ENCODE measurements around the gene IL12RB1. TPM values are rescaled to one million over a fixed set of nuclear protein-coding genes. Genes with fewer than 3 reads are reported as not detected.
A peak's percentile ranks its signal among the peaks of the same experiment; 100 is the strongest.
"Not testable (repeated sequence)": the region's sequence is repeated elsewhere in the genome, so short reads cannot be mapped to it uniquely, and the experiment has no call there.

IL12RB1 gene
- total RNA-seq, 1 experiment from 2014 or later: not detected

- in situ Hi-C loops (cut with HindIII; ENCODE audit: low pct_unique_long_range_greater_than_20kb, low sequenced_read_pairs): no loop called here
- no peak for DNase-seq (ENCODE audit: low read depth, low spot score)
These were observed 11.5 kb upstream of the IL12RB1 start for GRCh38 chr19:18097993-18098890.

DNA sequence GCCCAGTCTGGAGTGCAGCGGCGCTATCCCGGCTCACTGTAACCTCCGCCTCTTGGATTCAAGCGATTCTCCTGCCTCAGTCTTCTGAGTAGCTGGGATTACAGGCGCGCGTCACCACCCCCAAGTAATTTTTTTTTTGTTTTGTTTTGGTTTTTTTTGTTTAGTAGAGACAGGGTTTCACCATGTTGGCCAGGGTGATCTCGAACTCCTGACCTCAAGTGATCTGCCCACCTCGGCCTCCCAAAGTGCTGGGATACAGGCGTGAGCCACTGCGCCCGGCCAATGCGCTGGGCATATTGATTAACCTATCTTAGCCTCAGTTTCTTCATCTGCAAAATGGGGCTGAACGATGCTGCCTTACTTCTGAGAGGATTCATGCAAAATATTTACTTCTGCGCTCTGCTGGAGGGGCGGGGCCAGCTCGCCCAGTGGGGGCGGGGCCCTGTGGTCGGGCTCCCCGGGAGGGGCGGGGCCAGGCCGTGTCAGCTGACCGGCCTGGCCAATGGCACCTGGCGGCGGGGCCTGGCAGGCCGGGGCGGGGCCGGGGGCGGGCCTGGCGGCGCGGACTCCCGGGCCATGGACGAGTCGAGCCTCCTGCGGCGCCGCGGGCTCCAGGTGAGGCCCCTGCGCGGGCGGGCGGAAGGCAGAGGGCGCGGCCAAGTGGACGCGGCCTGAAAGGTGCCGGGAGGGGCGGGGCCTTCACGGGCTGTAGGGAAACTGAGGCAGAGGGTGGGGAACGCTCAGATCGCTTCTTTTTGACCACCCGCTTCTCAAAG, 10.7 kb upstream of the IL12RB1 start, which contains the start of gene MAST3:
Gene MAST3, plus strand, starts transcription at position 562 of the 776 bp plus-strand sequence. Its CDS starts 15 bp downstream, at position 577.
- peak; percentile 80 for DNase-seq (ENCODE audit: low read depth, low spot score)
- in situ Hi-C loops (cut with HindIII; ENCODE audit: low pct_unique_long_range_greater_than_20kb, low sequenced_read_pairs): no loop called here

- DNase-seq (ENCODE audit: low read depth, low spot score): no peak
- in situ Hi-C loops (cut with HindIII; ENCODE audit: low pct_unique_long_range_greater_than_20kb, low sequenced_read_pairs): no loop called here
These were observed 9.5 kb upstream of the IL12RB1 start for GRCh38 chr19:18096258-18096657.

DNA sequence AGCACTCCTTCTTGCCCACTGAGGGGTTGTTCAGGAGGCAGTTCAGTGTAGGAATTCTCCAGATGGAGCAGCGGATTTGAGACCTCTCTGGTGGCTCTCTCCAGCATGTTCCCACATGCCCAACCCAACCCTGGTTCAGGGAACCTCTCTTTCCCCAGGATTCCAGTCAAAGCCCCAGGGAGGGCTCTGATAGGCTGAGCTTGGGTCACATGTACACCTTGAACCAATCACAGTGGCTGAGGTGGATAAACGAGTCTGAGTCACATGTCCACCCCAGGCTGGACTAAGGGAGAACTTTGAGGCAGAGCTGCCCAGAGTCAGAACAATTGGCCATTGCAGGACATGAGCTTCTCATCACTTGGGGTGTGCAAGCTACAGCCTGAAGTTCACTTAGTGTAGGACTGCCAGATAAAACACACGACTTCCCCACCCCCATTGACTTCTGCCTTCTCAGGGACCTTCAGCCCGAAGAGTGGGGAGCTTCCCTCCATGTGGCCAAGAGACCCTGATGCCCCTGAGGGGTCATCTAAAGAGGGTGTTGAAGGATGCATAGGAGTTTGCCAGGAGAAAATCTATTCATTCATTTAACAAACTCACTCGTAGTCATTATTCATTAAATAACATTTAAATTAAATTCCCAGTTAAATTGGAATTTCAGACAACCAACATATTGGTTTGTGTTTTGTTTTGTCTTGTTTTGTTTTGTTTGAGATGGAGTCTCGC, 6.9 kb upstream of the IL12RB1 start:
- in situ Hi-C loops (cut with HindIII; ENCODE audit: low pct_unique_long_range_greater_than_20kb, low sequenced_read_pairs): no loop called here
- peak; percentile 57 for DNase-seq (ENCODE audit: low read depth, low spot score)

DNA sequence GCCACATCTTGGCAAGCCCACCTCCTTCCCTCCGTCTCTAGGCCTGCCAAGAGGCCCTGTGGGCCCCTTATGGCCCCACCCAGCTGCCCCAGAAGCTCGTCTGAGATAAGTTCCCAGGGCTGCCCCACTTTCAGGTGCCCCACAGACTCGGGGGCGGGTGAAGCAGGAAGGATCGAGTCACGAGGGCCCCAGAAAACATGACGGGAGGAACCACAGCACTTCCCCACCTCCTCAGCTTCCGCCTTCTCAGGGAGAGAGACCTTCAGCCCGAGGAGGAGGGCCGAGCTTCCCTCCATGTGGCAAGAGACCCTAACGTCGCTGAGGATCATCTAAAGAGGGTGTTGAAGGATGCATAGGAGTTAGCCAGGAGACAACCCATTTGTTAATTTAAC, 4.5 kb upstream of the IL12RB1 start:
- in situ Hi-C loops (cut with HindIII; ENCODE audit: low pct_unique_long_range_greater_than_20kb, low sequenced_read_pairs): no loop called here
- no peak for DNase-seq (ENCODE audit: low read depth, low spot score)

DNA sequence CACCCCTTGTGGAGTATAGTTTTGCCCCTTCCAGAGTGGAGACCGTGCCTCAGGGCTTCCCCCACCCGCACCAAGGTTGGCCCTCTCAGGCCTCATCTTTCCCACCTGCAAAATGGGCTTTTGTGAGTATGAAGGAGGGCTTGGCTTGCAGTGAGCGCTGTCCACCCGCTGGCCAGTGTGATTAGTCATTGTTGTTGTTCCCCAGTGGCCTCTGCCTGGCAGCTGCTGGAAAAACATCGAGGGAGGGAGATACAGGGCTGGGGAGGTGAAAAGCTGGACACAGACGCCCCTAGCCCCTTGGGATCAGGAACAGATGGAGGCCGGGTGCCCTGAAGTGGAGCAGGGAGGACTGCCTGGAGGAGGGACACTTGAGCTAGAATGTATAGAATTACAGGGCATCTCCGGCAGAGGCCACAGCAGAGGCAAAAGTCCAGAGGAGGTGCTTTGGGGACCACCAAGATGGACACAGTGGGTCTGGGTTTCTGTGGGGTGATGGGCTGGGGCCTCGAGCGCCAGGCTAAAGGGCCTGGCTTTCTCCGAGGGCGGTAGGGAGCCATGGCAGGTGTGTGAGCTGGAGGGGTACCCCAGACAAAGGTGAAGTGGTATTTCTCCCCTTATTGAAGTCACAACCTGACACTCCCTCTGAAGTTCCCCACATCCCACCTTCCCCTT, 3.9 kb upstream of the IL12RB1 start:
- DNase-seq (ENCODE audit: low read depth, low spot score): no peak
- in situ Hi-C loops (cut with HindIII; ENCODE audit: low pct_unique_long_range_greater_than_20kb, low sequenced_read_pairs): no loop called here

GRCh38 chr19:18089726-18090125, 3.0 kb upstream of the IL12RB1 start:
- no peak for DNase-seq (ENCODE audit: low read depth, low spot score)
- in situ Hi-C loops (cut with HindIII; ENCODE audit: low pct_unique_long_range_greater_than_20kb, low sequenced_read_pairs): no loop called here

GRCh38 chr19:18089096-18089541, 2.4 kb upstream of the IL12RB1 start:
- DNase-seq (ENCODE audit: low read depth, low spot score); in situ Hi-C loops (cut with HindIII; ENCODE audit: low pct_unique_long_range_greater_than_20kb, low sequenced_read_pairs): not testable (repeated sequence)

DNA sequence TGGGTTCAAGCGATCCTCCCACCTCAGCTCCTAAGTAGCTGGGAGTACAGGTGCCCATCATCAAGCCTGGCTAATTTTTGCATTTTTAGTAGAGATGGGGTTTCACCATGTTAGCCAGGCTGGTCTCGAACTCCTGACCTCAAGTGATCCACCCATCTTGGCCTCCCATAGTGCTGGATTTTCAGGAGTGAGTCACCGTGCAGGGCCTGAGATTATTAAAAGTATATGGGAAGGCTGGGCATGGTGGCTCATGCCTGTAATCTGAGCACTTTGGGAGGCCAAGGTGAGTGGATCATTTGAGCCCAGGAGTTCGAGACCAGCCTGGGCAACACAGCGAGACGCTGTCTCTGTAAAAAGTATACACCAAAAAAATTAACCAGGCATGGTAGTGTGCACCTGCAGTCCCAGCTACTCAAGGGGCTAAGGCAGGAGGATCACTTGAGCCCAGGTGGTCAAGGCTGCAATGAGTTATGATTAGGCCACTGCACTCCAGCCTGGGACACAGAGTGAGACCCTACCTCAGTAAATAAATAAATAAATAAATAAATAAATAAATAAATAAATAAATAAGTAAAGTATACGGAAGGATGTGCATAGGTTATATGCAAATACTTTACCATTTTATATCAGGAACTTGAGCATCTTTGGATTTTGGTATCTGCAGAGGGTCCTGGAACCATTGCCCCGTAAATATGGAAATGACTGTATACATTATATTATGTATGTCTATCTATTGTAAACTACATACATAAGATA, 854 bp downstream of the IL12RB1 start:
- no peak for DNase-seq (ENCODE audit: low read depth, low spot score)
- in situ Hi-C loops (cut with HindIII; ENCODE audit: low pct_unique_long_range_greater_than_20kb, low sequenced_read_pairs): no loop called here

DNA sequence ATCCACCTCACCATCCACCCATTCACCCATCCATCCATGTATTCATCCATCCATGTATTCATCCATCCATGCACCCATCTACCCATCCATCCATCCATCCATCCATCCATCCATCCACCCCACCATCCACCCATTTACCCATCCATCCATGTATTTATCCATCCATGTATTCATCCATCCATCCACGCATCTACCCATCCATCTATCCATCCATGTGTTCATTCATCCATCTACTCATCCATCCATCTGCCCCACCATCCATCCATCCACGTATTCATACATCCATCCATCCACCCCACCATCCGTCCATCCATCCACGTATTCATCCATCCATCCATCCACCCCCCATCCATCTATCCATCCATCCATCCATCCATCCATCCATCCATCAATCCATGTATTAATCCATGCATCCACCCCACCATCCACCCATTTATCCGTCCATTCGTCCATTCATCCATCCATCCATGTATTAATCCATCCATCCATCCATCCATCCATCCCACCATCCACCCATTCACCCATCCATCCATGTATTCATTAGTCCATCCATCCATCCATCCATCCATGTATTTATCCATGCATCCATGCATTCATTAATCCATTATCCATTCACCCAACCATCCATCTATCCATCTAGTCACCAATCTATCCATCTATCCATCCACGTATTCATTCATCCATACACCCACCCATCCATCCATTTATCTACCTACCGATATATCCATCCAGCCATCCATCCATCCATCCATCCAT, 2.6 kb downstream of the IL12RB1 start:
- no peak for DNase-seq (ENCODE audit: low read depth, low spot score)
- in situ Hi-C loops (cut with HindIII; ENCODE audit: low pct_unique_long_range_greater_than_20kb, low sequenced_read_pairs): no loop called here

- no peak for DNase-seq (ENCODE audit: low read depth, low spot score)
- in situ Hi-C loops (cut with HindIII; ENCODE audit: low pct_unique_long_range_greater_than_20kb, low sequenced_read_pairs): no loop called here
These were observed 12.5 kb downstream of the IL12RB1 start for GRCh38 chr19:18074192-18074591.

DNA sequence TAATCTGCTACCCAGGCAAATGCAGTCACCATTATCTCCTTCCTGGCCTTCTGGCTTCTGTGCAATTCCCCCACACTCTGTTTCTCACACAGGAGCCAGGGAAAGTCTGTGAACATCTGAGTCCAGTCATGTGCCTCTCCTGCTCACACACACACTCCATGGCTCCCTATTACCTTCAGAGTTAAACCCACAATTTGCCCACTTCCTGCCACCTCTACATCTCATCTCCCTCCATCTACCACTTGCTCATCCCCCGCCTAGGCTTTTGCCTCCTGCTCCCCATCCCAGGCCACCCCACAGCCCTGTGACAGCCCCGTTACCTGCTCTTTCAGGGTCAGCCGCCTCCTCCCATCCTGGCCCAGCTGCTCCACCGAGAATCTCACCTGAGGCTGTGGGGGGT, 13.5 kb downstream of the IL12RB1 start:
- in situ Hi-C loops (cut with HindIII; ENCODE audit: low pct_unique_long_range_greater_than_20kb, low sequenced_read_pairs): no loop called here
- no peak for DNase-seq (ENCODE audit: low read depth, low spot score)

GRCh38 chr19:18072335-18072734, 14.4 kb downstream of the IL12RB1 start:
- DNase-seq (ENCODE audit: low read depth, low spot score): no peak
- in situ Hi-C loops (cut with HindIII; ENCODE audit: low pct_unique_long_range_greater_than_20kb, low sequenced_read_pairs): no loop called here

GRCh38 chr19:18070181-18070580, 16.6 kb downstream of the IL12RB1 start:
- no peak for DNase-seq (ENCODE audit: low read depth, low spot score)
- in situ Hi-C loops (cut with HindIII; ENCODE audit: low pct_unique_long_range_greater_than_20kb, low sequenced_read_pairs): no loop called here

DNA sequence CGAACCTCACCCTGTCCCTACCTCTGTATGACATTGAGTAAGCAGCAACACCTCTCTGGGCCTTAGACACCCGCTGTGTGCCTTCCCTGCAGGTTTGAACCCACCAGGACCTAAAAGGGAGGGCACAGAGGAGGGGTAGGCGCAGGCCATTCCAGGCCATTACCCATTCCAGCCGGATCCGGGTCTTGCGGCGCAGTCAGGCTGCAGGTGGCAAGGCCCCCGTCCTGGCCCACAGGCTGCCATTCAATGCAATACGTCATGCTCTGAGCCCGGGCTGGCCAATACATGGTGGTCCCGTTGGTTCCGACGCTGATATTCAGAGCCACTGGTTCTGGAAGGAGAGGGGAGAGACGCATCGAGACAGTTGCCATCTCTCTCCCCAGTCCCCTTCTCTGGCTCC, 17.4 kb downstream of the IL12RB1 start:
- in situ Hi-C loops (cut with HindIII; ENCODE audit: low pct_unique_long_range_greater_than_20kb, low sequenced_read_pairs): no loop called here
- no peak for DNase-seq (ENCODE audit: low read depth, low spot score)

DNA sequence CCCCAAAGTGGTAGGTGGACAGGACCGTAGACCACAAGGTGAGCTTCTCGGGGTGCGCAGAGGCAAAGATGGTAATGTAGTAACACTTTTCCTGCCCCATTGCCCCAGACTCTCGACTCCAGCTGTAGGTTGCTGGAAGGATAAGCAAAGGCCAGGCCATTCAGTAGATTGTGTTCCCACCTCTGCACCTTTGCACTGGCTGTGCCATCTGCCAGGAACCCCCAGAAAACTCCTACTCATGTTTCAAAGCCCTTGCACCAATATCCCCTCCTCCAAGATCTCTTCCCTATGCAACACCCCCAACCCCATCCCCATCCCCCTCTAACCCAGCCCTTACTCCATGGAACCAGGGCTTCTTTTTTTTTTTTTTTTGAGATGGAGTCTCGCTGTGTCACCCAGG, 18.3 kb downstream of the IL12RB1 start:
- no peak for DNase-seq (ENCODE audit: low read depth, low spot score)
- in situ Hi-C loops (cut with HindIII; ENCODE audit: low pct_unique_long_range_greater_than_20kb, low sequenced_read_pairs): no loop called here
